ENCODE data around the gene TMEM134.

Gene TMEM134

GRCh38 chr11:67419325-67420049 lies 49.6 kb downstream of the TMEM134 start:
- no peak for DNase-seq

- DNase-seq, result no peak
Measured at GRCh38 chr11:67418476-67419281, 50.4 kb downstream of the TMEM134 start.

GRCh38 chr11:67417425-67417824 lies 51.6 kb downstream of the TMEM134 start:
- no peak for DNase-seq

GRCh38 chr11:67416416-67417335 lies 52.4 kb downstream of the TMEM134 start:
- no peak for DNase-seq

GRCh38 chr11:67415501-67416304 lies 53.3 kb downstream of the TMEM134 start, which contains the start of gene CARNS1:
Gene CARNS1 (plus strand): TSS chr11:67415678. CDS start chr11:67416200, 522 bp downstream.
- no peak for DNase-seq

GRCh38 chr11:67413266-67413849 lies 55.7 kb downstream of the TMEM134 start:
- no peak for DNase-seq

- no peak for DNase-seq
Measured at GRCh38 chr11:67412495-67413179, 56.4 kb downstream of the TMEM134 start.

GRCh38 chr11:67411785-67412152 lies 57.3 kb downstream of the TMEM134 start:
- DNase-seq, result no peak

Data from activated CD4-positive, CD25-positive, alpha-beta regulatory T cell treated with anti-CD3 and anti-CD28 coated beads, Interleukin-2, amount 50 U/mL, for 72 hours (primary cell).